WERI-Rb-1 (cell line): ENCODE results near the gene NCAPG2.

Source experiments
- DNase-seq: peaks from one replicate; pipeline ENCODE4 v3.0.0-alpha.2; 2020
- H3K27ac ChIP-seq: fragments of 250-450 bp; sonication (Bioruptor Pico); 2 replicates; pipeline ENCODE4 v1.5.1; 2020; ENCODE audit warnings: mild to moderate bottlenecking, moderate library complexity
- H3K27me3 ChIP-seq: fragments of 250-450 bp; sonication (Bioruptor Pico); 2 replicates; pipeline ENCODE4 v1.5.1; 2021; ENCODE audit warnings: mild to moderate bottlenecking, low read depth, moderate library complexity; ENCODE audit not compliant: insufficient read depth, severe bottlenecking
- H3K36me3 ChIP-seq: fragments of 250-450 bp; sonication (Bioruptor Pico); 2 replicates; pipeline ENCODE4 v1.5.1; 2020; ENCODE audit warnings: mild to moderate bottlenecking, moderate library complexity
- H3K4me3 ChIP-seq: 2 replicates; pipeline ENCODE4 v1.5.1; 2011; ENCODE audit warnings: low read depth, mild to moderate bottlenecking, control low read depth, low read length
- H3K9me3 ChIP-seq: fragments of 250-450 bp; sonication (Bioruptor Pico); 2 replicates; pipeline ENCODE4 v1.5.1; 2021; ENCODE audit warnings: mild to moderate bottlenecking, moderate library complexity; ENCODE audit not compliant: severe bottlenecking
- TF ChIP-seq, protein P1 (sequence below): IDR thresholded peaks from 2 replicates; pipeline ENCODE4 v1.5.1; 2011; ENCODE audit warnings: low read depth, mild to moderate bottlenecking, control low read depth, inconsistent platforms, low read length

NCAPG2 gene

DNA sequence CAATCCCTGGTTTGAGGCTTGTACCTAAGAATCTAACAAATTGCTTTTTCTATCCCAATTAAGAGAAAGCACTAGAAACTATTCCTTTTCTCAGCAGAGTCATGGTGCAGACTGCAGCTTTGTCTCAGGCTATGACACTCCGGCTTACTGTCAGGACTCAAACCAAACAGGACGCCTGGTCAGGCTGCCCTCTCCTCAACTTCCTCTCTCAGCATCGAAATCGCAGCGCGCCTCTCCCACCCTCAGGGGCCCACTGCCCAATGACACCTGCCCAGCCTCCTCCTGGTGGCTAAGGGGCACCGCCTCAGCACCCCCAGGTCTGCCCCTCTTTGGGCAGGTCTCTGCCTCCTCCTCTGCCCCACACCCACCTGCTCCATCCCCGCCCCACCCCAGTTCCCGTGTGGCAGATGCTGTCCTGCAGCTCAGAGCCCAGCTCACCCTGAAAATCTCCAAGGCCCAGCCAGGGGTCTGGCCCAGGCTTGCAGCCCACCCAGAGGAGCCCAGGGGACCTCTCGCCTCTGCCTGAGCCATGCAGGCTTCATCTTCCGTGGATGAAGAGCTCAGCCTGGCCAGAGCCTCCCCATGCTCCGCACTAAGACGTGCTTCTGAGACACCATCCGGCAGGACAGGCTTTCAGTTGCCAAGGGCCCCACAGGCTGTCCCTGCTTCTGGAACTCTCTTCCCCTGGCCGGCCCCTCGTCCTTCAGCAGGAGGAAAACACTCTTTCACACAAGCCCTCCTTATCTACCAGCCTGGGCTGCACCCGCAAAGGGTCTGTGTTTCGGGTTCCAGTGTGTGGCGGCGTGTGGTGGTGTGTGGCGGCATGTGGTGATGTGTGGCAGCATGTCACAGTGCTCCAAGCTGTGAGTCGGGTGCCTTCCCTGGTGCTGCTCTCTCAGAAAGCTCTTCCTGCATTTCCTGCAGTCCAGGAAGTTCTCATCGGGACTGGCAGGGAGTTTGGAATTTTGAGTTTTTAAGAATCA is 100.5 kb downstream of the NCAPG2 start:
- H3K4me3 ChIP-seq, result no peak overlapping the region
- peaks cover 24% of the 10 kb centered on the region for H3K36me3 ChIP-seq
- no peaks in the 10 kb centered on the region for H3K9me3 ChIP-seq
- TF ChIP-seq, protein P1, sequence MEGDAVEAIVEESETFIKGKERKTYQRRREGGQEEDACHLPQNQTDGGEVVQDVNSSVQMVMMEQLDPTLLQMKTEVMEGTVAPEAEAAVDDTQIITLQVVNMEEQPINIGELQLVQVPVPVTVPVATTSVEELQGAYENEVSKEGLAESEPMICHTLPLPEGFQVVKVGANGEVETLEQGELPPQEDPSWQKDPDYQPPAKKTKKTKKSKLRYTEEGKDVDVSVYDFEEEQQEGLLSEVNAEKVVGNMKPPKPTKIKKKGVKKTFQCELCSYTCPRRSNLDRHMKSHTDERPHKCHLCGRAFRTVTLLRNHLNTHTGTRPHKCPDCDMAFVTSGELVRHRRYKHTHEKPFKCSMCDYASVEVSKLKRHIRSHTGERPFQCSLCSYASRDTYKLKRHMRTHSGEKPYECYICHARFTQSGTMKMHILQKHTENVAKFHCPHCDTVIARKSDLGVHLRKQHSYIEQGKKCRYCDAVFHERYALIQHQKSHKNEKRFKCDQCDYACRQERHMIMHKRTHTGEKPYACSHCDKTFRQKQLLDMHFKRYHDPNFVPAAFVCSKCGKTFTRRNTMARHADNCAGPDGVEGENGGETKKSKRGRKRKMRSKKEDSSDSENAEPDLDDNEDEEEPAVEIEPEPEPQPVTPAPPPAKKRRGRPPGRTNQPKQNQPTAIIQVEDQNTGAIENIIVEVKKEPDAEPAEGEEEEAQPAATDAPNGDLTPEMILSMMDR, result no peak
- H3K27me3 ChIP-seq, result no peaks in the 10 kb centered on the region
- H3K27ac ChIP-seq, result no peak overlapping the region
- no peak for DNase-seq

DNA sequence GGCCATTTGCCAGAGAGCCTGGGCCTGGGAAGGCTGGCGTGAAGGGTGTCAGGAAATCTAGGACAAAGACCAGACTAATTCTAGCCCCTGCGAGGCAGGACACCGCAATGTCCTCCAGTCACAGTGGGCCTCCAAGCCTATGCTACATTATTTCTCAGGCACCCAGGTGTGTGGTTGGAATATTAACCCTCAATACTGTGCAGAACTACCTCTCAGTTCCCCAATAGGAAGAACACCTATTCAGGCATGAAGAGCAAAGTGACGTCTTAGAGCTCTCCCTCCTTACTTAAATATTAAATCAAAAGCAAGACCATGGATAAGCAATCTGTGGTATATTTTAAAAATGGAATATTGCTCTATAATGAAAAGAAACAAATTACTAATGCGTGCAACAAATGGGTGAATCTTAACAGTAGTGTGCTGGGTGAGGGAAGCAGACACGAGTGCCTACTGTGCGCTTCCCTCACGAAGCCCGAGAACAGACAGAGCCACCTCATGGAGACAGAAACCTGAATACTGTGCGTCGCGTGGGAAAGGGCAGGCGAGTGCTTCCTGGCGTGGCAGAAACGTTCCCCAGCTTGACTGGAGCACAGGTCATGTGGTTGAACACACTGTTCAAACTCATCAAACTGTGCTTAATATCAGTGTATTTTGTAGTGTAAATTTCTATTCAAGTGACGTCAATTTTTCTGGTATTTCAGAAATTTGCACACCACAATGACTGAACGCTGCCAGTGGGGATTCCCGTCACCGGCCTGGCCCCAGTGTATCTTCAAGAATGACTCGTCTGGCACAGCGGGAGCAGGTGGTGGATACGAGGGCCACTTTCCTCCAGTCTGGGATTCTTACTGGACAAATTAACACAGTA is 101.5 kb downstream of the NCAPG2 start:
- TF ChIP-seq, protein P1, result no peak
- Histone ChIP-seq H3K27me3 (no peaks in the 10 kb centered on the region), H3K36me3 (peaks cover 19% of the 10 kb centered on the region), H3K9me3 (no peaks in the 10 kb centered on the region), H3K4me3 (no peak overlapping the region), H3K27ac (no peak overlapping the region)
- DNase-seq, result no peak

- Histone ChIP-seq H3K27me3 (no peaks in the 10 kb centered on the region), H3K4me3 (no peak overlapping the region), H3K36me3 (peaks cover 17% of the 10 kb centered on the region), H3K27ac (no peak overlapping the region), H3K9me3 (no peaks in the 10 kb centered on the region)
- TF ChIP-seq, protein P1, result no peak
- DNase-seq, result no peak
Observed at GRCh38 chr7:158602041-158602440, 102.6 kb downstream of the NCAPG2 start.

DNA sequence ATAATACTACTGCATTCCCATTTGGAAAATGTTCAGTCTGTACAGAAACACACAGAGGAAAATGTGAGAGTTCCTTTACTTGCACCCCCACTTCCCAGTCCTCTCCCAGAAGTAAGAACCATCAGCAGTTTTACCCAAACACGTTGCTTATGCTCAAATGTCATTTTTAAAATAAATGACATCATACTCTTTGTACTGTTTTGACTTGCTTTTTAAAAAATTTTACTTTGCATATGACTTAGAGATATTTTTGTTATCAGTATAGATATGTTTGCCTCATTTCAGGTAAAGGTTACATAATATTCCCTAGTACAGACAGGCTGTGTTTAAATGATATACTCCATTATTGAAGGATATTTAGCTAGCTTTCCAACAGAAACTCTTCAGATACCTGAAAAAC is 103.5 kb downstream of the NCAPG2 start:
- Histone ChIP-seq H3K9me3 (no peaks in the 10 kb centered on the region), H3K4me3 (no peak overlapping the region), H3K36me3 (peaks cover 8% of the 10 kb centered on the region; the same call in 1 of the 2 replicates), H3K27me3 (no peaks in the 10 kb centered on the region), H3K27ac (no peak overlapping the region)
- TF ChIP-seq, protein P1, result no peak
- no peak for DNase-seq

GRCh38 chr7:158596745-158597144 is 107.9 kb downstream of the NCAPG2 start:
- Histone ChIP-seq H3K27ac (no peak overlapping the region), H3K27me3 (no peaks in the 10 kb centered on the region), H3K36me3 (peaks cover 3% of the 10 kb centered on the region; the same call in 1 of the 2 replicates), H3K9me3 (peaks cover 6% of the 10 kb centered on the region), H3K4me3 (no peak overlapping the region)
- DNase-seq, result no peak
- TF ChIP-seq, protein P1, result no peak
